ENCODE results near the gene GALNT1.

Gene GALNT1

GRCh38 chr18:35732162-35732561 is 150.6 kb downstream of the GALNT1 start:
- no peak for TF ChIP-seq CTCF (IDR thresholded peaks at IDR 0.05; ENCODE audit: low read depth, low read length, missing control alignments)
- DNase-seq (ENCODE audit: low read depth) = no peak
- no peak overlapping the region for H3K4me3 ChIP-seq (ENCODE audit: low read depth, low read length)

- DNase-seq (ENCODE audit: low read depth) = no peak
- no peak overlapping the region for H3K4me3 ChIP-seq (ENCODE audit: low read depth, low read length)
- TF ChIP-seq CTCF (IDR thresholded peaks at IDR 0.05; ENCODE audit: low read depth, low read length, missing control alignments) = no peak
Measured at GRCh38 chr18:35732636-35733035, 151.1 kb downstream of the GALNT1 start.

- no peak for TF ChIP-seq CTCF (IDR thresholded peaks at IDR 0.05; ENCODE audit: low read depth, low read length, missing control alignments)
Measured at GRCh38 chr18:35733408-35733807, 151.9 kb downstream of the GALNT1 start.

GRCh38 chr18:35736696-35737095 is 155.2 kb downstream of the GALNT1 start:
- DNase-seq (ENCODE audit: low read depth) = no peak
- no peak overlapping the region for H3K4me3 ChIP-seq (ENCODE audit: low read depth, low read length)

More at GRCh38 chr18:35733408-35733807, 151.9 kb downstream of the GALNT1 start:
- H3K4me3 ChIP-seq (ENCODE audit: low read depth, low read length) = no peak overlapping the region
- no peak for DNase-seq (ENCODE audit: low read depth)

GRCh38 chr18:35739778-35740177 is 158.2 kb downstream of the GALNT1 start:
- no peak for TF ChIP-seq CTCF (IDR thresholded peaks at IDR 0.05; ENCODE audit: low read depth, low read length, missing control alignments)
- H3K4me3 ChIP-seq (ENCODE audit: low read depth, low read length) = no peak overlapping the region
- DNase-seq (ENCODE audit: low read depth) = no peak

More at GRCh38 chr18:35736696-35737095, 155.2 kb downstream of the GALNT1 start:
- TF ChIP-seq CTCF (IDR thresholded peaks at IDR 0.05; ENCODE audit: low read depth, low read length, missing control alignments) = no peak

GRCh38 chr18:35740656-35741055 is 159.1 kb downstream of the GALNT1 start:
- H3K4me3 ChIP-seq (ENCODE audit: low read depth, low read length) = no peak overlapping the region
- no peak for TF ChIP-seq CTCF (IDR thresholded peaks at IDR 0.05; ENCODE audit: low read depth, low read length, missing control alignments)

GRCh38 chr18:35743916-35744315 is 162.4 kb downstream of the GALNT1 start:
- H3K4me3 ChIP-seq (ENCODE audit: low read depth, low read length) = no peak overlapping the region
- DNase-seq (ENCODE audit: low read depth) = no peak
- no peak for TF ChIP-seq CTCF (IDR thresholded peaks at IDR 0.05; ENCODE audit: low read depth, low read length, missing control alignments)

More at GRCh38 chr18:35740656-35741055, 159.1 kb downstream of the GALNT1 start:
- DNase-seq (ENCODE audit: low read depth) = no peak

All from GM12864 (cell line).